ENCODE data around the gene GRK6.

- TF ChIP-seq SIN3A (IDR thresholded peaks at IDR 0.05; ENCODE audit: borderline replicate concordance, low read depth, low read length) (no peak), CTCF (IDR thresholded peaks at IDR 0.05) (no peak), FOXM1 (IDR thresholded peaks at IDR 0.05; ENCODE audit: low read depth) (no peak), PBX3 (IDR thresholded peaks at IDR 0.05) (no peak), REST (IDR thresholded peaks at IDR 0.05; ENCODE audit: low read depth, low read length) (no peak), SMC3 (IDR thresholded peaks at IDR 0.05; ENCODE audit: low read depth, low read length) (no peak), NFIC (IDR thresholded peaks at IDR 0.05; ENCODE audit: borderline replicate concordance) (no peak), EP300 (IDR thresholded peaks at IDR 0.05; ENCODE audit: borderline replicate concordance in 1 of 2, low read depth in 1 of 2, low read length in 1 of 2) (no peak), TAF1 (IDR thresholded peaks at IDR 0.05; ENCODE audit: borderline replicate concordance, low read depth, low read length) (no peak), POLR2AphosphoS5 (IDR thresholded peaks at IDR 0.05; ENCODE audit: low read depth, low read length) (no peak), TCF12 (IDR thresholded peaks at IDR 0.05) (no peak), MAX (IDR thresholded peaks at IDR 0.05; ENCODE audit: low read depth) (no peak)
Observed at GRCh38 chr5:177388521-177389052, 37.9 kb upstream of the GRK6 start.
